Measurements from ENCODE around the gene TMEM232. TPM values are rescaled to one million over a fixed set of nuclear protein-coding genes. Genes with fewer than 3 reads are reported as not detected.
"Not testable (repeated sequence)": the region's sequence is repeated elsewhere in the genome, so short reads cannot be mapped to it uniquely, and the experiment has no call there.

The TMEM232 gene
- total RNA-seq, 1 experiment from 2014 or later = 0.21 TPM

- H3K4me3 ChIP-seq (ENCODE audit: low read depth in 2 of 2, low read length in 2 of 2); H3K4me1 ChIP-seq (ENCODE audit: control insufficient read depth, insufficient read depth, low read length); H3K9me3 ChIP-seq (ENCODE audit: control insufficient read depth, insufficient read depth, low read depth, low read length); H3K36me3 ChIP-seq (ENCODE audit: control insufficient read depth, insufficient read depth, low read length); H3K27ac ChIP-seq (ENCODE audit: low read length); intact Hi-C loops (cut with micrococcal nuclease; ENCODE audit: unreplicated experiment); DNase-seq (ENCODE audit: low read depth, low spot score); H3K27me3 ChIP-seq (ENCODE audit: control insufficient read depth, insufficient read depth, low read length); BruUV-seq (replicated peaks); ATAC-seq; in situ Hi-C loops (cut with HindIII; ENCODE audit: low pct_unique_long_range_greater_than_20kb, low sequenced_read_pairs); POLR2A ChIA-PET; CTCF ChIA-PET: not testable (repeated sequence)
Observed at GRCh38 chr5:110676554-110676953, 49.9 kb downstream of the TMEM232 start.

- no peaks in the 10 kb centered on the region for H3K27me3 ChIP-seq (ENCODE audit: control insufficient read depth, insufficient read depth, low read length)
- intact Hi-C loops (cut with micrococcal nuclease; ENCODE audit: unreplicated experiment) (no loop called here), in situ Hi-C loops (cut with HindIII; ENCODE audit: low pct_unique_long_range_greater_than_20kb, low sequenced_read_pairs) (no loop called here)
- no peak overlapping the region for H3K4me3 ChIP-seq (ENCODE audit: low read depth in 2 of 2, low read length in 2 of 2)
- TF ChIP-seq SIN3A (IDR thresholded peaks at IDR 0.05; ENCODE audit: borderline replicate concordance, insufficient read depth, low read depth, low read length) (no peak), POLR2AphosphoS5 (IDR thresholded peaks at IDR 0.05; ENCODE audit: low read depth, low read length) (no peak), CTCF (IDR thresholded peaks at IDR 0.05) (no peak), TCF7L2 (IDR thresholded peaks at IDR 0.05; ENCODE audit: low read depth, low read length) (no peak)
- no TSS peak for BruUV-seq (replicated peaks)
- H3K27ac ChIP-seq (ENCODE audit: low read length) = no peak overlapping the region
- no peak for ATAC-seq
- H3K4me1 ChIP-seq (ENCODE audit: control insufficient read depth, insufficient read depth, low read length) = no peaks in the 10 kb centered on the region
- CTCF ChIA-PET = no interaction called here
- POLR2A ChIA-PET = no interaction called here
- no peaks in the 10 kb centered on the region for H3K36me3 ChIP-seq (ENCODE audit: control insufficient read depth, insufficient read depth, low read length)
- DNase-seq (ENCODE audit: low read depth, low spot score) = no peak
- no peaks in the 10 kb centered on the region for H3K9me3 ChIP-seq (ENCODE audit: control insufficient read depth, insufficient read depth, low read depth, low read length)
Observed at GRCh38 chr5:110665184-110665726, 61.2 kb downstream of the TMEM232 start.

- H3K4me3 ChIP-seq (ENCODE audit: low read depth in 2 of 2, low read length in 2 of 2) = no peak overlapping the region
- no peaks in the 10 kb centered on the region for H3K9me3 ChIP-seq (ENCODE audit: control insufficient read depth, insufficient read depth, low read depth, low read length)
- TF ChIP-seq SIN3A (IDR thresholded peaks at IDR 0.05; ENCODE audit: borderline replicate concordance, insufficient read depth, low read depth, low read length) (no peak), TCF7L2 (IDR thresholded peaks at IDR 0.05; ENCODE audit: low read depth, low read length) (no peak), POLR2AphosphoS5 (IDR thresholded peaks at IDR 0.05; ENCODE audit: low read depth, low read length) (no peak), CTCF (IDR thresholded peaks at IDR 0.05) (no peak), REST (IDR thresholded peaks at IDR 0.05; ENCODE audit: insufficient read depth in 1 of 2, low read depth in 2 of 2, low read length in 1 of 2) (no peak)
- CTCF ChIA-PET = no interaction called here
- H3K27ac ChIP-seq (ENCODE audit: low read length) = no peak overlapping the region
- DNase-seq (ENCODE audit: low read depth, low spot score) = no peak
- no peaks in the 10 kb centered on the region for H3K4me1 ChIP-seq (ENCODE audit: control insufficient read depth, insufficient read depth, low read length)
- no TSS peak for BruUV-seq (replicated peaks)
- in situ Hi-C loops (cut with HindIII; ENCODE audit: low pct_unique_long_range_greater_than_20kb, low sequenced_read_pairs) (no loop called here), intact Hi-C loops (cut with micrococcal nuclease; ENCODE audit: unreplicated experiment) (no loop called here)
- no peaks in the 10 kb centered on the region for H3K36me3 ChIP-seq (ENCODE audit: control insufficient read depth, insufficient read depth, low read length)
- POLR2A ChIA-PET = interaction anchor here (0.6 kb wide), 1 partner anchor 860 kb away, joined by 4 read pairs; no protein-coding TSS in a partner anchor
- no peaks in the 10 kb centered on the region for H3K27me3 ChIP-seq (ENCODE audit: control insufficient read depth, insufficient read depth, low read length)
- ATAC-seq = no peak
Observed at GRCh38 chr5:110663525-110663924, 62.9 kb downstream of the TMEM232 start.

All from Panc1 (cell line).